NCI-H774 (cell line): ENCODE results near the gene SLF2.
A peak's percentile ranks its signal among the peaks of the same experiment; 100 is the strongest.

Experiments
- DNase-seq: peaks from one replicate; lab custom pipeline; 2025; lab: John Stamatoyannopoulos, UW

Gene SLF2

GRCh38 chr10:100980711-100981110 is 67.9 kb downstream of the SLF2 start:
- DNase-seq, result no peak

- DNase-seq, result no peak
Measured at GRCh38 chr10:100981178-100981772, 68.5 kb downstream of the SLF2 start.

GRCh38 chr10:100982916-100983830 is 70.4 kb downstream of the SLF2 start:
- no peak for DNase-seq

GRCh38 chr10:100983868-100984671 is 71.3 kb downstream of the SLF2 start:
- DNase-seq, result no peak

GRCh38 chr10:100984672-100985177 is 72.0 kb downstream of the SLF2 start:
- DNase-seq, result no peak

- no peak for DNase-seq
Measured at GRCh38 chr10:100985336-100985735, 72.6 kb downstream of the SLF2 start.

GRCh38 chr10:100986623-100986951 is 73.8 kb downstream of the SLF2 start:
- DNase-seq, result no peak

GRCh38 chr10:100986952-100987684 is 74.4 kb downstream of the SLF2 start, which contains the start of the genes MRPL43 and TWNK:
Gene MRPL43 (minus strand): TSS chr10:100987497. CDS start chr10:100987443, 54 bp downstream.
Gene TWNK (plus strand): TSS chr10:100987543. CDS start chr10:100988211, 668 bp downstream.
- peak; percentile 37 for DNase-seq

- no peak for DNase-seq
Measured at GRCh38 chr10:100987685-100988049, 74.9 kb downstream of the SLF2 start.

- DNase-seq, result no peak
Measured at GRCh38 chr10:100988166-100988565, 75.4 kb downstream of the SLF2 start.

- DNase-seq, result no peak
Measured at GRCh38 chr10:100989088-100989487, 76.3 kb downstream of the SLF2 start.

- DNase-seq, result no peak
Measured at GRCh38 chr10:100993986-100994708, 81.4 kb downstream of the SLF2 start.

- no peak for DNase-seq
Measured at GRCh38 chr10:100995181-100995580, 82.4 kb downstream of the SLF2 start.

GRCh38 chr10:100996678-100997359 is 84.1 kb downstream of the SLF2 start:
- DNase-seq, result peak; percentile 4

GRCh38 chr10:100997360-100998182 is 84.8 kb downstream of the SLF2 start:
- peak; percentile 23 for DNase-seq

- peak; percentile 52 for DNase-seq
Measured at GRCh38 chr10:100998183-100998990, 85.6 kb downstream of the SLF2 start.

GRCh38 chr10:100998991-100999741 is 86.4 kb downstream of the SLF2 start:
- peak; percentile 12 for DNase-seq

GRCh38 chr10:100999742-101000126 is 87.0 kb downstream of the SLF2 start, which contains the start of gene LZTS2:
Gene LZTS2 (plus strand): TSS chr10:100999808. CDS start chr10:101002539, 2,731 bp downstream.
- no peak for DNase-seq
